Cardiac muscle cell (in vitro differentiated cells and primary cell): Measurements from ENCODE around the gene FANCE. TPM values are rescaled to one million over a fixed set of nuclear protein-coding genes. Genes with fewer than 3 reads are reported as not detected.

ENCODE experiments used
- DNase-seq, 2 donors: peaks; one replicate each; pipeline versions ENCODE4 v3.0.0 to v3.0.0-alpha.2; 2010 to 2017; ENCODE audit warnings: low read depth in 1 of 2, low spot score in 1 of 2
- H3K27ac ChIP-seq: fragments of 200-600 bp; sonication (generic); 2 replicates; pipeline ENCODE4 v1.5.1; 2016
- H3K27me3 ChIP-seq: fragments of 200-600 bp; sonication (generic); 2 replicates; pipeline ENCODE4 v1.6.0; 2016; ENCODE audit warnings: control low read depth
- H3K36me3 ChIP-seq: fragments of 200-600 bp; sonication (generic); 2 replicates; pipeline ENCODE4 v1.5.1; 2016; ENCODE audit warnings: control low read depth
- H3K4me1 ChIP-seq: fragments of 200-600 bp; sonication (generic); 2 replicates; pipeline ENCODE4 v1.8.1; 2017; ENCODE audit warnings: low read depth, mild to moderate bottlenecking, mixed run types
- H3K4me3 ChIP-seq: fragments of 200-600 bp; sonication (generic); 2 replicates; pipeline ENCODE4 v1.5.1; 2016; ENCODE audit warnings: mild to moderate bottlenecking
- H3K9me3 ChIP-seq: fragments of 200-600 bp; sonication (generic); 2 replicates; pipeline ENCODE4 v1.5.1; 2017; ENCODE audit warnings: low read depth, mild to moderate bottlenecking, control low read depth
- CTCF ChIP-seq: IDR thresholded peaks from 2 replicates; pipeline ENCODE4 v1.5.1; 2012; ENCODE audit warnings: low read depth, mild to moderate bottlenecking, low read length
- polyA plus RNA-seq: library from polyadenylated mRNA; unstranded; fragments of >200 nt; fragmentation: Nextera tagmentation; extraction: Ambion mirVana; gene quantifications from 2 replicates; pipeline ENCODE4 v1.2.1, GENCODE V29; 2016
- total RNA-seq: library from RNA; depleted of rRNA; stranded (reverse); fragments of >200 nt; gene quantifications from 2 replicates; pipeline ENCODE4 v1.2.3, GENCODE V29; 2016

The FANCE gene
- total and polyA plus RNA-seq, 2 experiments from 2014 or later = 19.4 to 28.1 TPM

GRCh38 chr6:35498422-35499067, 46.4 kb downstream of the FANCE start:
- Histone ChIP-seq H3K9me3 (no peaks in the 10 kb centered on the region), H3K36me3 (no peaks in the 10 kb centered on the region), H3K4me3 (peak overlapping the region; percentile 63), H3K27me3 (no peaks in the 10 kb centered on the region), H3K27ac (peak overlapping the region; percentile 88), H3K4me1 (peaks cover 25% of the 10 kb centered on the region)
- DNase-seq = no peak
- no peak for TF ChIP-seq CTCF

- Histone ChIP-seq H3K9me3 (no peaks in the 10 kb centered on the region), H3K4me1 (peaks cover 21% of the 10 kb centered on the region), H3K27me3 (no peaks in the 10 kb centered on the region), H3K4me3 (no peak overlapping the region), H3K36me3 (no peaks in the 10 kb centered on the region), H3K27ac (no peak overlapping the region)
- DNase-seq = no peak
- TF ChIP-seq CTCF = no peak
Measured at GRCh38 chr6:35499372-35499771, 47.2 kb downstream of the FANCE start.

- no peak for TF ChIP-seq CTCF
- no peaks in the 10 kb centered on the region for H3K27me3 ChIP-seq
- H3K36me3 ChIP-seq = no peaks in the 10 kb centered on the region
- no peaks in the 10 kb centered on the region for H3K9me3 ChIP-seq
- no peak for DNase-seq
- H3K4me1 ChIP-seq = peaks cover 12% of the 10 kb centered on the region
- H3K27ac ChIP-seq = no peak overlapping the region
- no peak overlapping the region for H3K4me3 ChIP-seq
Measured at GRCh38 chr6:35500782-35501181, 48.6 kb downstream of the FANCE start.

GRCh38 chr6:35501784-35502183, 49.6 kb downstream of the FANCE start:
- no peaks in the 10 kb centered on the region for H3K36me3 ChIP-seq
- no peak for DNase-seq
- peaks cover 12% of the 10 kb centered on the region for H3K4me1 ChIP-seq
- no peak for TF ChIP-seq CTCF
- no peaks in the 10 kb centered on the region for H3K27me3 ChIP-seq
- no peaks in the 10 kb centered on the region for H3K9me3 ChIP-seq
- H3K4me3 ChIP-seq = no peak overlapping the region
- H3K27ac ChIP-seq = no peak overlapping the region

- no peak overlapping the region for H3K27ac ChIP-seq
- no peak for DNase-seq
- TF ChIP-seq CTCF = no peak
- H3K4me1 ChIP-seq = peaks cover 4% of the 10 kb centered on the region
- no peak overlapping the region for H3K4me3 ChIP-seq
- H3K9me3 ChIP-seq = no peaks in the 10 kb centered on the region
- no peaks in the 10 kb centered on the region for H3K27me3 ChIP-seq
- no peaks in the 10 kb centered on the region for H3K36me3 ChIP-seq
Measured at GRCh38 chr6:35503534-35503933, 51.4 kb downstream of the FANCE start.
